OCI-LY1 (cell line): ENCODE measurements around the gene TMEM126B.

Source experiments
- H2AFZ ChIP-seq: fragments of 200-600 bp; sonication (generic), shearing (Covaris generic); 2 replicates; pipeline ENCODE4 v1.6.0; 2014; ENCODE audit warnings: antibody characterized with exemption, mild to moderate bottlenecking, low read length
- H3F3A ChIP-seq: fragments of 200-600 bp; sonication (generic), shearing (Covaris generic); 2 replicates; pipeline ENCODE4 v1.6.0; 2014; ENCODE audit warnings: mild to moderate bottlenecking, antibody characterized with exemption, low read length, moderate library complexity; ENCODE audit not compliant: insufficient read depth
- H3K27ac ChIP-seq: fragments of 200-600 bp; sonication (generic); 2 replicates; pipeline ENCODE4 v1.5.1; 2014; ENCODE audit warnings: low read length, mixed run types, mild to moderate bottlenecking, low read depth; ENCODE audit not compliant: poor library complexity, severe bottlenecking
- H3K27me3 ChIP-seq: fragments of 200-600 bp; sonication (generic); 2 replicates; pipeline ENCODE4 v1.6.0; 2014; ENCODE audit warnings: antibody characterized with exemption, mild to moderate bottlenecking, low read length, moderate library complexity; ENCODE audit not compliant: insufficient read depth
- H3K36me3 ChIP-seq: fragments of 200-600 bp; sonication (generic); 2 replicates; pipeline ENCODE4 v1.6.1; 2014; ENCODE audit warnings: mild to moderate bottlenecking, antibody characterized with exemption, low read length, moderate library complexity, mixed read lengths; ENCODE audit not compliant: insufficient read depth
- H3K4me1 ChIP-seq: fragments of 200-600 bp; sonication (generic); 2 replicates; pipeline ENCODE4 v1.5.1; 2014; ENCODE audit warnings: mild to moderate bottlenecking, low read length, moderate library complexity; ENCODE audit not compliant: insufficient read depth, severe bottlenecking
- H3K4me2 ChIP-seq: fragments of 200-600 bp; sonication (generic), shearing (Covaris generic); 2 replicates; pipeline ENCODE4 v1.6.1; 2014; ENCODE audit warnings: low read length
- H3K4me3 ChIP-seq: fragments of 200-600 bp; sonication (generic); 2 replicates; pipeline ENCODE4 v1.5.1; 2014; ENCODE audit warnings: low read length, low read depth, mild to moderate bottlenecking, mixed read lengths; ENCODE audit not compliant: poor library complexity, severe bottlenecking
- H3K79me2 ChIP-seq: fragments of 200-600 bp; shearing (Covaris generic); 2 replicates; pipeline ENCODE4 v1.6.1; 2016; ENCODE audit warnings: mixed run types, low read length, mixed read lengths; ENCODE audit not compliant: insufficient read depth
- H3K9ac ChIP-seq: fragments of 200-600 bp; sonication (generic), shearing (Covaris generic); 2 replicates; pipeline ENCODE4 v1.6.1; 2014; ENCODE audit warnings: mild to moderate bottlenecking, low read length, mixed read lengths
- H3K9me2 ChIP-seq: fragments of 200-600 bp; sonication (generic), shearing (Covaris generic); 2 replicates; pipeline ENCODE4 v1.6.1; 2014; ENCODE audit warnings: low read depth, mild to moderate bottlenecking, low read length, mixed read lengths
- H3K9me3 ChIP-seq: fragments of 200-600 bp; shearing (Covaris generic); 2 replicates; pipeline ENCODE4 v1.6.1; 2014; ENCODE audit warnings: low read length, mixed read lengths
- H4K20me1 ChIP-seq: fragments of 200-600 bp; sonication (generic), shearing (Covaris generic); 2 replicates; pipeline ENCODE4 v1.6.0; 2016; ENCODE audit warnings: mild to moderate bottlenecking, low read length; ENCODE audit not compliant: insufficient read depth
- CTCF ChIP-seq: fragments of 200-600 bp; sonication (generic), shearing (Covaris generic); IDR thresholded peaks from 2 replicates; pipeline ENCODE4 v1.5.1; 2017; ENCODE audit warnings: mild to moderate bottlenecking, antibody characterized with exemption, low read length, moderate library complexity, mixed read lengths
- EZH2 ChIP-seq: fragments of 200-600 bp; sonication (generic), shearing (Covaris generic); IDR thresholded peaks from 2 replicates; pipeline ENCODE4 v1.8.0; 2017; ENCODE audit warnings: borderline replicate concordance, mixed run types, mild to moderate bottlenecking, antibody characterized with exemption, low read length, moderate library complexity, mixed read lengths

Gene TMEM126B

DNA sequence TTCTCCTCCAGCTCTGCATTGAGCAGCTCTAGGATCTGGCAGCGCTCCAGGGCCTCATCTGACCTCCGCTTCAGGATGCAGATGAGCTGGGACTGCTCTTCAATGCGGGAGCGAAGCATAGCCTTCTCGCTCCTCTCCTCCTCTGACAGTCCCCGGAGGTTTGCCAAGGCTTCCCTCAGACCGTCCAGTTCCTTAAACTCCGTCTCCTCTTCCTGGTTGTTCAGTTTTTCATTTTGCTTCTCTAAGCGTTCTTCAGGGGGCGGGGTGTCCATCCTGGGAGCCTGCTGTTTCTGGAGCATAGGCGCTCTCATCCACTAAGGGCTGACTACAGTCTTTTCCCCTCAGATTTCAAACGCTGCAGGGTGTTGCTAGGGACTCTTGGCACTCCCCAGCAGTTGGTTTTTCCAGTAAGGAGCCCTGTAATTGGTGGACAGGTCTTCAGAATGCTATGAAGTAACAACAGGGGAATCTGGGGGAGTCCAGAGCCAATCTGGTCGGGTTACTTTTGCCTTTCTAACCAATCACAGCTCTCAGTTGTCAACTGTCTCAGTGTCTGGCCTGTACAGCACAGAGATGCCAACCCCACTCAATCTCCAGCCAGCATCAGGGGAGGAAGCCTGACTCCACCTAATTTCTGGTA is 57.5 kb downstream of the TMEM126B start, which contains the start of gene CCDC89:
CCDC89 (minus strand) TSS at position 376 of the 640 bp plus-strand sequence; CDS start at position 311, 65 bp downstream.
- Histone ChIP-seq H2AFZ (no peak within 1 kb of the TSS), H3K27ac (no peak within 1 kb of the TSS), H3K9me3 (no peaks in the 10 kb centered on the region), H3K27me3 (no peaks in the 10 kb centered on the region), H3K4me2 (no peak within 1 kb of the TSS), H3K9ac (no peak within 1 kb of the TSS), H3K9me2 (no peaks in the 10 kb centered on the region), H3K36me3 (no peaks in the 10 kb centered on the region; the same call in 1 of the 2 replicates), H3K4me1 (peaks cover 14% of the 10 kb centered on the region), H3K79me2 (no peaks in the 10 kb centered on the region), H3K4me3 (no peak within 1 kb of the TSS), H4K20me1 (no peaks in the 10 kb centered on the region), H3F3A (no peaks in the 10 kb centered on the region)
- no peak for TF ChIP-seq CTCF
- no peak for TF ChIP-seq EZH2
